ENCODE data around the gene SRSF1. TPM values are rescaled to one million over a fixed set of nuclear protein-coding genes. Genes with fewer than 3 reads are reported as not detected.

SRSF1 gene
- total RNA-seq, 1 donor from 2014 or later, result 306 TPM

GRCh38 chr17:58043221-58044181 lies 36.5 kb upstream of the SRSF1 start:
- Mint-ChIP-seq H3K4me3 (no peak overlapping the region), H3K36me3 (no peaks in the 10 kb centered on the region), H3K27ac (no peak overlapping the region), H3K27me3 (peaks cover 24% of the 10 kb centered on the region), H3K9me3 (peaks cover 6% of the 10 kb centered on the region), H3K4me1 (ENCODE audit: unreplicated experiment) (peaks cover 11% of the 10 kb centered on the region)
- no peak for DNase-seq (ENCODE audit: extremely low spot score, unreplicated experiment)
- no peak for TF ChIP-seq CTCF (conservative IDR thresholded peaks at IDR 0.05)

- Mint-ChIP-seq H3K4me3 (no peak overlapping the region), H3K9me3 (peaks cover 6% of the 10 kb centered on the region), H3K36me3 (no peaks in the 10 kb centered on the region), H3K4me1 (ENCODE audit: unreplicated experiment) (no peaks in the 10 kb centered on the region), H3K27me3 (peaks cover 20% of the 10 kb centered on the region), H3K27ac (no peak overlapping the region)
- DNase-seq (ENCODE audit: extremely low spot score, unreplicated experiment), result no peak
- no peak for TF ChIP-seq CTCF (conservative IDR thresholded peaks at IDR 0.05)
Measured at GRCh38 chr17:58041161-58041560, 34.1 kb upstream of the SRSF1 start.

GRCh38 chr17:58040386-58040785 lies 33.3 kb upstream of the SRSF1 start:
- no peaks in the 10 kb centered on the region for H3K4me1 Mint-ChIP-seq (ENCODE audit: unreplicated experiment)
- DNase-seq (ENCODE audit: extremely low spot score, unreplicated experiment), result no peak
- no peak for TF ChIP-seq CTCF (conservative IDR thresholded peaks at IDR 0.05)
- H3K9me3 Mint-ChIP-seq, result peaks cover 6% of the 10 kb centered on the region
- H3K27me3 Mint-ChIP-seq, result peaks cover 17% of the 10 kb centered on the region
- H3K36me3 Mint-ChIP-seq, result no peaks in the 10 kb centered on the region
- H3K4me3 Mint-ChIP-seq, result no peak overlapping the region
- no peak overlapping the region for H3K27ac Mint-ChIP-seq

- Mint-ChIP-seq H3K36me3 (no peaks in the 10 kb centered on the region), H3K9me3 (peaks cover 6% of the 10 kb centered on the region), H3K4me1 (ENCODE audit: unreplicated experiment) (no peaks in the 10 kb centered on the region), H3K27ac (no peak overlapping the region), H3K4me3 (no peak overlapping the region), H3K27me3 (peaks cover 17% of the 10 kb centered on the region)
- no peak for TF ChIP-seq CTCF (conservative IDR thresholded peaks at IDR 0.05)
- DNase-seq (ENCODE audit: extremely low spot score, unreplicated experiment), result no peak
Measured at GRCh38 chr17:58039975-58040374, 32.9 kb upstream of the SRSF1 start.

- H3K27ac Mint-ChIP-seq, result no peak overlapping the region
Measured at GRCh38 chr17:58032691-58033415, 25.8 kb upstream of the SRSF1 start.

More at GRCh38 chr17:58032691-58033415, 25.8 kb upstream of the SRSF1 start:
- Mint-ChIP-seq H3K36me3 (peaks cover 2% of the 10 kb centered on the region), H3K9me3 (peaks cover 9% of the 10 kb centered on the region), H3K4me3 (no peak overlapping the region), H3K27me3 (no peaks in the 10 kb centered on the region), H3K4me1 (ENCODE audit: unreplicated experiment) (no peaks in the 10 kb centered on the region)
- TF ChIP-seq CTCF (conservative IDR thresholded peaks at IDR 0.05), result no peak
- DNase-seq (ENCODE audit: extremely low spot score, unreplicated experiment), result no peak

Data from type B pancreatic cell (in vitro differentiated cells).